Panc1 (cell line): ENCODE data around the gene MAMLD1. TPM values are rescaled to one million over a fixed set of nuclear protein-coding genes. Genes with fewer than 3 reads are reported as not detected.

Experiments
- ATAC-seq: fragments of 200-7000 bp; cut with Tn5 transposase; 2 replicates; pipeline ENCODE4 v1.9.1; 2020; ENCODE audit warnings: mild to moderate bottlenecking, moderate library complexity
- BruUV-seq: library from RNA; stranded (reverse); fragments of 400-500 nt; replicated peaks from 2 replicates; lab custom pipeline; 2021; lab: Mats Ljungman, UMichigan
- CTCF ChIA-PET: fragments of 300-600 bp; sonication (Branson Sonifier 250); formaldehyde crosslinking; loops from one replicate; lab custom pipeline; 2022; ENCODE audit warnings: antibody characterized with exemption; lab: Charles Lee
- POLR2A ChIA-PET: fragments of 300-600 bp; sonication (Branson Sonifier 250); formaldehyde crosslinking; loops from one replicate; lab custom pipeline; 2022; ENCODE audit warnings: antibody characterized with exemption; lab: Charles Lee
- DNase-seq: peaks from one replicate; pipeline ENCODE4 v3.0.0-alpha.2; 2010; ENCODE audit warnings: low read depth, low spot score
- H3K27ac ChIP-seq: 2 replicates; pipeline ENCODE4 v1.5.1; 2011; ENCODE audit warnings: mild to moderate bottlenecking, low read length, inconsistent platforms
- H3K27me3 ChIP-seq: fragments of 200-500 bp; sonication (Bioruptor generic); 2 replicates; pipeline ENCODE4 v1.6.0; 2014; ENCODE audit warnings: low read length, inconsistent platforms; ENCODE audit not compliant: control insufficient read depth, insufficient read depth
- H3K36me3 ChIP-seq: fragments of 200-500 bp; sonication (Bioruptor generic); 2 replicates; pipeline ENCODE4 v1.5.1; 2014; ENCODE audit warnings: inconsistent platforms, mild to moderate bottlenecking, low read length, moderate library complexity; ENCODE audit not compliant: control insufficient read depth, insufficient read depth
- H3K4me1 ChIP-seq: 2 replicates; pipeline ENCODE4 v1.5.1; 2011; ENCODE audit warnings: inconsistent platforms, mild to moderate bottlenecking, low read length, moderate library complexity; ENCODE audit not compliant: control insufficient read depth, insufficient read depth
- H3K4me3 ChIP-seq, 2 experiments: 2 replicates each; pipeline ENCODE4 v1.5.1; 2011 to 2012; ENCODE audit warnings: low read depth in 2 of 2, low read length in 2 of 2, mild to moderate bottlenecking in 2 of 2, inconsistent platforms in 1 of 2, moderate library complexity in 1 of 2
- H3K9me3 ChIP-seq: fragments of 200-500 bp; sonication (Bioruptor generic); 2 replicates; pipeline ENCODE4 v1.5.1; 2014; ENCODE audit warnings: low read depth, mild to moderate bottlenecking, inconsistent platforms, low read length, moderate library complexity; ENCODE audit not compliant: control insufficient read depth, insufficient read depth
- CTCF ChIP-seq: fragments of 450-650 bp; IDR thresholded peaks from 2 replicates; pipeline ENCODE4 v1.5.1; 2017; ENCODE audit warnings: mild to moderate bottlenecking
- POLR2AphosphoS5 ChIP-seq: IDR thresholded peaks from 2 replicates; pipeline ENCODE4 v1.6.1; 2012; ENCODE audit warnings: mild to moderate bottlenecking, low read depth, low read length, moderate library complexity
- SIN3A ChIP-seq: IDR thresholded peaks from 2 replicates; pipeline ENCODE4 v1.6.1; 2012; ENCODE audit warnings: low read depth, mild to moderate bottlenecking, low read length, moderate library complexity, borderline replicate concordance; ENCODE audit not compliant: insufficient read depth
- TCF7L2 ChIP-seq: IDR thresholded peaks from 2 replicates; pipeline ENCODE4 v1.6.1; 2011; ENCODE audit warnings: mild to moderate bottlenecking, low read depth, low read length, inconsistent platforms
- in situ Hi-C: cut with HindIII; loops from 2 replicates; pipeline ENCODE4 v1.10.0; 2016; ENCODE audit warnings: low sequenced_read_pairs, low pct_unique_long_range_greater_than_20kb
- intact Hi-C: fragments of 100-400 bp; cut with micrococcal nuclease; formaldehyde crosslinking; loops from one replicate; pipeline ENCODE4 v1.10.0; 2022; ENCODE audit not compliant: unreplicated experiment
- total RNA-seq: library from RNA; stranded (reverse); gene quantifications from one replicate; pipeline ENCODE4 v1.2.1, GENCODE V29; 2021; ENCODE audit not compliant: unreplicated experiment
- TF ChIP-seq, protein P1 (sequence below), 2 experiments: IDR thresholded peaks; 2 replicates each; pipeline ENCODE4 v1.6.1; 2011 to 2012; ENCODE audit warnings: low read depth in 2 of 2, control low read depth in 1 of 2, low read length in 1 of 2, mild to moderate bottlenecking in 1 of 2, moderate library complexity in 1 of 2; ENCODE audit not compliant: insufficient read depth in 1 of 2

The MAMLD1 gene
- total RNA-seq, 1 experiment from 2014 or later = 2.1 TPM

DNA sequence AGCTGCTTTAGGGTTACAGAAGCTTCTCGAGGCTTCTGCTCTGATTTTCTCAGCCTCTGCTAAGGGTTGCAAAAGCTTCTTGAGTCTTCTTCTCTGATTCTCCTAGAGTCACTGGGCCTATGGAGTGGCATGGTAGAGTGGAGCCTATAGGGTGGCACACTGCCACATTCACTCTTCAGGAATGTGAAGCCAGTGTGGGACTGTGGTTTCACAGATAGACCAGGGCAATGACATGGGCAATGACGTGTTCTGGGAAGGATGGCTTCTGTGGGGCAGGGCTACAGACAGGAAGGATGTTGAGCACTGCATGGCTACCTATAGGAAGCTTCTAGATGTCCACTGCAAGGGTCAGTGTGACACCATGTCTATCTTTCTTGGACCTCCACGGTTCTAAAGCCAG, 11.0 kb upstream of the MAMLD1 start:
- Histone ChIP-seq H3K4me1 (no peaks in the 10 kb centered on the region), H3K27ac (no peak overlapping the region), H3K36me3 (no peaks in the 10 kb centered on the region), H3K9me3 (no peaks in the 10 kb centered on the region), H3K27me3 (no peaks in the 10 kb centered on the region; the same call in 1 of the 2 replicates), H3K4me3 (no peak overlapping the region)
- no peak for ATAC-seq
- CTCF ChIA-PET = no interaction called here
- DNase-seq = no peak
- in situ Hi-C loops = no loop called here
- POLR2A ChIA-PET = no interaction called here
- no peak for TF ChIP-seq SIN3A
- TF ChIP-seq CTCF = no peak
- no peak for TF ChIP-seq POLR2AphosphoS5
- no peak for TF ChIP-seq TCF7L2
- TF ChIP-seq, protein P1, sequence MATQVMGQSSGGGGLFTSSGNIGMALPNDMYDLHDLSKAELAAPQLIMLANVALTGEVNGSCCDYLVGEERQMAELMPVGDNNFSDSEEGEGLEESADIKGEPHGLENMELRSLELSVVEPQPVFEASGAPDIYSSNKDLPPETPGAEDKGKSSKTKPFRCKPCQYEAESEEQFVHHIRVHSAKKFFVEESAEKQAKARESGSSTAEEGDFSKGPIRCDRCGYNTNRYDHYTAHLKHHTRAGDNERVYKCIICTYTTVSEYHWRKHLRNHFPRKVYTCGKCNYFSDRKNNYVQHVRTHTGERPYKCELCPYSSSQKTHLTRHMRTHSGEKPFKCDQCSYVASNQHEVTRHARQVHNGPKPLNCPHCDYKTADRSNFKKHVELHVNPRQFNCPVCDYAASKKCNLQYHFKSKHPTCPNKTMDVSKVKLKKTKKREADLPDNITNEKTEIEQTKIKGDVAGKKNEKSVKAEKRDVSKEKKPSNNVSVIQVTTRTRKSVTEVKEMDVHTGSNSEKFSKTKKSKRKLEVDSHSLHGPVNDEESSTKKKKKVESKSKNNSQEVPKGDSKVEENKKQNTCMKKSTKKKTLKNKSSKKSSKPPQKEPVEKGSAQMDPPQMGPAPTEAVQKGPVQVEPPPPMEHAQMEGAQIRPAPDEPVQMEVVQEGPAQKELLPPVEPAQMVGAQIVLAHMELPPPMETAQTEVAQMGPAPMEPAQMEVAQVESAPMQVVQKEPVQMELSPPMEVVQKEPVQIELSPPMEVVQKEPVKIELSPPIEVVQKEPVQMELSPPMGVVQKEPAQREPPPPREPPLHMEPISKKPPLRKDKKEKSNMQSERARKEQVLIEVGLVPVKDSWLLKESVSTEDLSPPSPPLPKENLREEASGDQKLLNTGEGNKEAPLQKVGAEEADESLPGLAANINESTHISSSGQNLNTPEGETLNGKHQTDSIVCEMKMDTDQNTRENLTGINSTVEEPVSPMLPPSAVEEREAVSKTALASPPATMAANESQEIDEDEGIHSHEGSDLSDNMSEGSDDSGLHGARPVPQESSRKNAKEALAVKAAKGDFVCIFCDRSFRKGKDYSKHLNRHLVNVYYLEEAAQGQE (IDR thresholded peaks at IDR 0.05; ENCODE audit: insufficient read depth in 1 of 2, low read depth in 2 of 2, low read length in 1 of 2) = no peak
- no TSS peak for BruUV-seq
- intact Hi-C loops = no loop called here

- intact Hi-C loops = no loop called here
These were observed 10.5 kb upstream of the MAMLD1 start for GRCh38 chrX:150352581-150352980.

More at GRCh38 chrX:150352581-150352980, 10.5 kb upstream of the MAMLD1 start:
- no peaks in the 10 kb centered on the region for H3K9me3 ChIP-seq
- no peak overlapping the region for H3K4me3 ChIP-seq
- H3K36me3 ChIP-seq = no peaks in the 10 kb centered on the region
- POLR2A ChIA-PET = no interaction called here
- H3K4me1 ChIP-seq = no peaks in the 10 kb centered on the region
- no TSS peak for BruUV-seq
- in situ Hi-C loops = no loop called here
- ATAC-seq = no peak
- TF ChIP-seq CTCF (no peak), TCF7L2 (no peak), SIN3A (no peak), POLR2AphosphoS5 (no peak)
- TF ChIP-seq, protein P1 (IDR thresholded peaks at IDR 0.05; ENCODE audit: insufficient read depth in 1 of 2, low read depth in 2 of 2, low read length in 1 of 2) = no peak
- no peak for DNase-seq
- H3K27ac ChIP-seq = no peak overlapping the region
- CTCF ChIA-PET = no interaction called here
- no peaks in the 10 kb centered on the region; the same call in 1 of the 2 replicates for H3K27me3 ChIP-seq
